K562 (cell line): ENCODE results near the gene PFKFB2.

Experiments
- ASH1L ChIP-seq: fragments of 450-650 bp; IDR thresholded peaks from 2 replicates; pipeline ENCODE4 v1.6.1; 2018; ENCODE audit warnings: borderline replicate concordance, mild to moderate bottlenecking, low read depth; ENCODE audit not compliant: partially characterized antibody
- BMI1 ChIP-seq: fragments of 150-350 bp; IDR thresholded peaks from 2 replicates; pipeline ENCODE4 v1.6.1; 2014; ENCODE audit warnings: low read length
- IRF2 ChIP-seq: sonication (generic); formaldehyde crosslinking; IDR thresholded peaks from 2 replicates; pipeline ENCODE4 v1.8.1; 2022; ENCODE audit warnings: mild to moderate bottlenecking, missing genetic modification reagents
- MAFK ChIP-seq: IDR thresholded peaks from 2 replicates; pipeline ENCODE4 v1.6.1; 2011; ENCODE audit warnings: low read length, improper control_type of control experiment
- NFATC3 ChIP-seq: fragments of 450-650 bp; IDR thresholded peaks from 2 replicates; pipeline ENCODE4 v1.6.1; 2017; ENCODE audit warnings: mild to moderate bottlenecking
- POLR2A ChIP-seq: fragments of 450-650 bp; conservative IDR thresholded peaks from 2 replicates; pipeline ENCODE4 v1.6.1; 2016
- PTRF ChIP-seq: fragments of 450-650 bp; IDR thresholded peaks from 2 replicates; pipeline ENCODE4 v1.6.1; 2016; ENCODE audit warnings: mild to moderate bottlenecking, missing genetic modification characterization, missing compliant biosample characterization
- SREBF2 ChIP-seq: sonication (generic); formaldehyde crosslinking; IDR thresholded peaks from 2 replicates; pipeline ENCODE4 v1.4.0; 2020; ENCODE audit warnings: mild to moderate bottlenecking, missing genetic modification reagents
- ZNF324 ChIP-seq: fragments of 250-450 bp; sonication (Bioruptor Pico); IDR thresholded peaks from 2 replicates; pipeline ENCODE4 v1.4.0; 2020; ENCODE audit warnings: mild to moderate bottlenecking
- ZNF589 ChIP-seq: fragments of 200-800 bp; sonication (Bioruptor generic); IDR thresholded peaks from 2 replicates; pipeline ENCODE4 v1.6.1; 2016; ENCODE audit warnings: low read depth, missing genetic modification characterization, missing compliant biosample characterization
- TF ChIP-seq, protein P1 (sequence below), 3 experiments: IDR thresholded peaks in 2 of 3; conservative IDR thresholded peaks in 1 of 3; 2 replicates each; pipeline ENCODE4 v1.5.1; 2011 to 2012; ENCODE audit warnings: low read length in 3 of 3, mild to moderate bottlenecking in 3 of 3, control low read depth in 2 of 3, improper control_type of control experiment in 1 of 3, inconsistent platforms in 1 of 3, low read depth in 1 of 3, mixed read lengths in 1 of 3, moderate library complexity in 1 of 3; ENCODE audit not compliant: insufficient read depth in 2 of 3
- TF ChIP-seq, protein P2 (sequence below), 2 experiments: fragments of 450-650 bp; formaldehyde crosslinking in 1 of 2; IDR thresholded peaks; 2 replicates each; pipeline versions ENCODE4 v1.4.0 to v1.6.1; 2014 to 2020; ENCODE audit warnings: mild to moderate bottlenecking in 2 of 2, borderline replicate concordance in 1 of 2, low read depth in 1 of 2
- TF ChIP-seq, protein P3 (sequence below): fragments of 200-400 bp; formaldehyde crosslinking; IDR thresholded peaks from 2 replicates; pipeline ENCODE4 v1.6.1; 2017; ENCODE audit warnings: mild to moderate bottlenecking, low read depth, low read length, moderate library complexity

DNA sequence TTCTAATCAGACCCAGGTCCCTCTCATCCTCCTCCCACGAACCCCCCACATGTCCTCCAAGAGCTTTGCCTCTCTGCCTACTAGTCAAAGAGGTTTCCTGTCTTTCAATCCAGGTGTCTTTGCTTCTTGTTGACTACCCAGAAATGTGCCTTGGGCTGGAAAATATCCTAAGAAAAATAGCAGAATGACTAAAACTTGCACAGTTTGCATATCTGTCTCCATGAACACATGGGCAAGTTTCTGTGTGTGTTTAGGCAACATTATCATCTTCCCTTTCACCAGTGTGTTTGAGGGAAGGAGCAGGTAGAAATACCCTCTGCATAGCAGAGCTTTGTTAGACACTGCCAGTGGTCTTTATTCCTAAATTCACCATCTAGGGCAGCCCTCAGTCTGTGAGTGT, 22.1 kb upstream of the PFKFB2 start:
- TF ChIP-seq BMI1 (no peak), ASH1L (no peak), ZNF589 (CRISPR knock-in tag) (no peak), PTRF (tag) (no peak), IRF2 (CRISPR knock-in tag) (no peak), POLR2A (no peak), MAFK (no peak), NFATC3 (no peak), SREBF2 (CRISPR knock-in tag) (no peak), ZNF324 (CRISPR knock-in tag) (no peak)
- TF ChIP-seq, protein P1, sequence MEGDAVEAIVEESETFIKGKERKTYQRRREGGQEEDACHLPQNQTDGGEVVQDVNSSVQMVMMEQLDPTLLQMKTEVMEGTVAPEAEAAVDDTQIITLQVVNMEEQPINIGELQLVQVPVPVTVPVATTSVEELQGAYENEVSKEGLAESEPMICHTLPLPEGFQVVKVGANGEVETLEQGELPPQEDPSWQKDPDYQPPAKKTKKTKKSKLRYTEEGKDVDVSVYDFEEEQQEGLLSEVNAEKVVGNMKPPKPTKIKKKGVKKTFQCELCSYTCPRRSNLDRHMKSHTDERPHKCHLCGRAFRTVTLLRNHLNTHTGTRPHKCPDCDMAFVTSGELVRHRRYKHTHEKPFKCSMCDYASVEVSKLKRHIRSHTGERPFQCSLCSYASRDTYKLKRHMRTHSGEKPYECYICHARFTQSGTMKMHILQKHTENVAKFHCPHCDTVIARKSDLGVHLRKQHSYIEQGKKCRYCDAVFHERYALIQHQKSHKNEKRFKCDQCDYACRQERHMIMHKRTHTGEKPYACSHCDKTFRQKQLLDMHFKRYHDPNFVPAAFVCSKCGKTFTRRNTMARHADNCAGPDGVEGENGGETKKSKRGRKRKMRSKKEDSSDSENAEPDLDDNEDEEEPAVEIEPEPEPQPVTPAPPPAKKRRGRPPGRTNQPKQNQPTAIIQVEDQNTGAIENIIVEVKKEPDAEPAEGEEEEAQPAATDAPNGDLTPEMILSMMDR (IDR thresholded peaks at IDR 0.05 in 2 of 3, conservative IDR thresholded peaks at IDR 0.05 in 1 of 3; ENCODE audit: insufficient read depth in 2 of 3, low read depth in 1 of 3, low read length in 3 of 3) = no peak
- TF ChIP-seq, protein P2, sequence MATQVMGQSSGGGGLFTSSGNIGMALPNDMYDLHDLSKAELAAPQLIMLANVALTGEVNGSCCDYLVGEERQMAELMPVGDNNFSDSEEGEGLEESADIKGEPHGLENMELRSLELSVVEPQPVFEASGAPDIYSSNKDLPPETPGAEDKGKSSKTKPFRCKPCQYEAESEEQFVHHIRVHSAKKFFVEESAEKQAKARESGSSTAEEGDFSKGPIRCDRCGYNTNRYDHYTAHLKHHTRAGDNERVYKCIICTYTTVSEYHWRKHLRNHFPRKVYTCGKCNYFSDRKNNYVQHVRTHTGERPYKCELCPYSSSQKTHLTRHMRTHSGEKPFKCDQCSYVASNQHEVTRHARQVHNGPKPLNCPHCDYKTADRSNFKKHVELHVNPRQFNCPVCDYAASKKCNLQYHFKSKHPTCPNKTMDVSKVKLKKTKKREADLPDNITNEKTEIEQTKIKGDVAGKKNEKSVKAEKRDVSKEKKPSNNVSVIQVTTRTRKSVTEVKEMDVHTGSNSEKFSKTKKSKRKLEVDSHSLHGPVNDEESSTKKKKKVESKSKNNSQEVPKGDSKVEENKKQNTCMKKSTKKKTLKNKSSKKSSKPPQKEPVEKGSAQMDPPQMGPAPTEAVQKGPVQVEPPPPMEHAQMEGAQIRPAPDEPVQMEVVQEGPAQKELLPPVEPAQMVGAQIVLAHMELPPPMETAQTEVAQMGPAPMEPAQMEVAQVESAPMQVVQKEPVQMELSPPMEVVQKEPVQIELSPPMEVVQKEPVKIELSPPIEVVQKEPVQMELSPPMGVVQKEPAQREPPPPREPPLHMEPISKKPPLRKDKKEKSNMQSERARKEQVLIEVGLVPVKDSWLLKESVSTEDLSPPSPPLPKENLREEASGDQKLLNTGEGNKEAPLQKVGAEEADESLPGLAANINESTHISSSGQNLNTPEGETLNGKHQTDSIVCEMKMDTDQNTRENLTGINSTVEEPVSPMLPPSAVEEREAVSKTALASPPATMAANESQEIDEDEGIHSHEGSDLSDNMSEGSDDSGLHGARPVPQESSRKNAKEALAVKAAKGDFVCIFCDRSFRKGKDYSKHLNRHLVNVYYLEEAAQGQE (IDR thresholded peaks at IDR 0.05; ENCODE audit: borderline replicate concordance) = no peak
- TF ChIP-seq, protein P2 (CRISPR knock-in tag; IDR thresholded peaks at IDR 0.05; ENCODE audit: low read depth) = no peak
- TF ChIP-seq, protein P3, sequence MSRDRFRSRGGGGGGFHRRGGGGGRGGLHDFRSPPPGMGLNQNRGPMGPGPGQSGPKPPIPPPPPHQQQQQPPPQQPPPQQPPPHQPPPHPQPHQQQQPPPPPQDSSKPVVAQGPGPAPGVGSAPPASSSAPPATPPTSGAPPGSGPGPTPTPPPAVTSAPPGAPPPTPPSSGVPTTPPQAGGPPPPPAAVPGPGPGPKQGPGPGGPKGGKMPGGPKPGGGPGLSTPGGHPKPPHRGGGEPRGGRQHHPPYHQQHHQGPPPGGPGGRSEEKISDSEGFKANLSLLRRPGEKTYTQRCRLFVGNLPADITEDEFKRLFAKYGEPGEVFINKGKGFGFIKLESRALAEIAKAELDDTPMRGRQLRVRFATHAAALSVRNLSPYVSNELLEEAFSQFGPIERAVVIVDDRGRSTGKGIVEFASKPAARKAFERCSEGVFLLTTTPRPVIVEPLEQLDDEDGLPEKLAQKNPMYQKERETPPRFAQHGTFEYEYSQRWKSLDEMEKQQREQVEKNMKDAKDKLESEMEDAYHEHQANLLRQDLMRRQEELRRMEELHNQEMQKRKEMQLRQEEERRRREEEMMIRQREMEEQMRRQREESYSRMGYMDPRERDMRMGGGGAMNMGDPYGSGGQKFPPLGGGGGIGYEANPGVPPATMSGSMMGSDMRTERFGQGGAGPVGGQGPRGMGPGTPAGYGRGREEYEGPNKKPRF = no peak
